PFSK-1 (cell line): ENCODE measurements around the gene TMEM125.

Experiments used
- FOXP2 ChIP-seq: optimal IDR thresholded peaks from 2 replicates; pipeline ENCODE3; 2011; ENCODE audit warnings: borderline replicate concordance, control low read depth, inconsistent platforms; ENCODE audit not compliant: insufficient read depth; ENCODE audit errors: extremely low read length, extremely low read depth
- POLR2AphosphoS5 ChIP-seq: IDR thresholded peaks from 2 replicates; pipeline ENCODE4 v1.6.1; 2012; ENCODE audit warnings: low read depth, mild to moderate bottlenecking, control low read depth, low read length, moderate library complexity

GRCh38 chr1:43267818-43268425 lies 1.9 kb upstream of the TMEM125 start:
- no peak for TF ChIP-seq FOXP2
- TF ChIP-seq POLR2AphosphoS5 = no peak
